ENCODE measurements around the gene GABBR2.

GABBR2 gene

GRCh38 chr9:98565152-98566135, 143.3 kb downstream of the GABBR2 start:
- no peak for DNase-seq

- DNase-seq, result no peak
Observed at GRCh38 chr9:98564714-98565113, 144.0 kb downstream of the GABBR2 start.

DNA sequence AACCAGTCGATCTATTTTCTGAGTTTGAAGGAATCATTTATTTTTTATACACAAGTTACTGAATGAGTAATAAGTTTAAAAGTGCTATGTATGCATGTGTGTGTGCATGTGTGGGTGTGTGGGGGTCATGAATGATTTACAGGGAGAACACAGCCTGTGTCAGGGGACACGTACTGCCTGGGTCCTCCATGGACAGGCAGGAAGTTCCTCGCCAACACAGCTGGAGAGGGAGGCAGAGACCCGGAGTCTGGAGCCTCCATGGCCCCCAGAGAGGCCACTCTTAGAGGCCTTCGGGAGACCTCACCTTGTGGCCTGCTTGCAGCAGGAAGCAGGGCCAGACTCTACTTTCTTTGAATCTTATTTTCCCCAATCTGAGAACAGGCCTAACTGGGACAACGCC, 144.7 kb downstream of the GABBR2 start:
- DNase-seq, result no peak

DNA sequence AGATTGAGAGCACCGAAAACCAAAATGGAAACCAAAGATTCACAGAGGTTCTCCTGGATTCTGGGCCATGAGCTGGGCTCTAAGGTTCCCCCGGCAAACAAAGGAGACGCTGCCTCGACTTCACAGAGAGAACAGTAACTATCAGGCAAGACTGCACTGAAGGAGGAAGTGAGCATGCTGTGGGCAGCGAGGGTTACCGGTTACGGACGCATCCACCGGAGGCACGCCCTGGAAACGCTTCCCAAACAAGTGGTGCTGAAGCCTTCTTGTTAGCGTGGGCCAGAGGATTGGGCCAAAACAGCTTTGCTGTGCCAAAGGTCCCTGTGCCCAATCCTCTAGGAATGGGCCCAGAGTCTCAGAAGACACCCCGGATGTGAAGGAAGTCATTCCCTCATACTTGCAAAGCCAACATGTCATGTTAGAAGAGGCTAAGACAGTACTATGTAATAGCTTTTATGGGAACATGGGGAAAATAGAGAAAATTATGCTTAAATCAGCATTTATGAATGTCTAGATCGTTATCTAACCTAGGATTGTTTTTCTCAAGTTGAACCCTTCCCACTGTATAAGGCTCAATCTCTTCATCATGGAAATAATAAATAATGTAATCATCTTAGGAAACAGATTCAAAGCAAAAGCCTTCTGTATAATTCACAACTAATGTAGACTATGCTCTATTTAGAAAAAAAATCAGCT, 145.4 kb downstream of the GABBR2 start:
- DNase-seq, result no peak

GRCh38 chr9:98559561-98559960, 149.2 kb downstream of the GABBR2 start:
- DNase-seq, result no peak

GRCh38 chr9:98558575-98558974, 150.2 kb downstream of the GABBR2 start:
- DNase-seq, result no peak

DNA sequence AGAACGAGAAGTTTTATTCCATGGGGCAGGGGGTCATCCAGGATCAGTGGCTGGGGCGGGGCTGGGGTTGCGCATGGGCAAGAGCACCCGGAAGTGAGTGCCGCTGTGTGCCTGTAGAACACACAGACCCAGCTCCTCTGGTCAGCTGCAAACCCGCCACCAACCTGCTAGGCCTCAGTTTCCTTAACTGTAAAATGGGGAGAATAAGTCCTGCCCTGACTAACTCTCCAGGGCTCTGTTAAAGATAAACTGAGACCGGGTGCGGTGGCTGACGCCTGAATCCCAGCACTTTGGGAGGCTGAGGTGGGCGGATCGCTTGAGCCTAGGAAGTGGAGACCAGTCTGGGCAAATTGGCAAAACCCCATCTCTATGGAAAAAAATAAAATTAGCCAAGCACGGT, 152.2 kb downstream of the GABBR2 start:
- no peak for DNase-seq

DNA sequence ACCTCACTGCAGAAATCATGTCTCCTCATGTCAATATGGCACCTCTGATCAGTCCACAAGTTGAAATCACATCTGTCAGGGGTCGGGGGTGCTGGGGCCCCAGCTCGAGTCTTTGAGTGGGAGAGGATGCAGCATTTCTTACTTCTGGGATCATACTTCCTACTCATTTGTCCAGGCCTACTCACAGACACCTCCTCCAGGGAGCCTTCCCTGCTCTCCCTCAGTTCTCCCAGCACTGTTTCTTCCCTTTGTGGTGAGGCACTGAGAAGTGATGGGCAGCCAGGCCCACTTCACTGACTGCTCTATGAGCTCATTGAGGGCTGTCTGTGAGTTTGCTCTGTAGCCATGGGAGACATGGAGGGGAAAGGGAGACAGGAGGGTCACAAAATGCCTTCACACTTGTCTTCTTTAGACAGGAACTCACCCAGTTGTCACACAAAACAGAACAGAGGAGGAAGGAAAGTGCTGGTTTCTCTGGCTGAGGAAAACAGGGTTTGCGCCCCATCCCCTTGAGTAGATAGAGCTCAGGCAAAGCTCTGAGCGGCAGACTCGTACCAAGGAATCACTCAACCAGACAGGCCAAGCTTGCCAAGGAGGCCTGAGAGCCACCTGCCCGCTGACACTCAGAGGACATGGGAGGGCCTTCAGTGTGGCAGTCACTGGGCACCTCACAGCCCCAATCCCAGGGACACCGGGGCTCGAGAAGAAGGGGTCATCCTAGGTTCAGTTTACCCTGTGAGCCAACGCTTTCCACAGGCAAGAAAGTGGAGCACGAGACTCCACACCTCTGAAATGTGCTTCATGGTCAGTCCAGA, 152.9 kb downstream of the GABBR2 start:
- DNase-seq, result peak; percentile 25

- DNase-seq, result no peak
Observed at GRCh38 chr9:98554752-98555151, 154.0 kb downstream of the GABBR2 start.

DNA sequence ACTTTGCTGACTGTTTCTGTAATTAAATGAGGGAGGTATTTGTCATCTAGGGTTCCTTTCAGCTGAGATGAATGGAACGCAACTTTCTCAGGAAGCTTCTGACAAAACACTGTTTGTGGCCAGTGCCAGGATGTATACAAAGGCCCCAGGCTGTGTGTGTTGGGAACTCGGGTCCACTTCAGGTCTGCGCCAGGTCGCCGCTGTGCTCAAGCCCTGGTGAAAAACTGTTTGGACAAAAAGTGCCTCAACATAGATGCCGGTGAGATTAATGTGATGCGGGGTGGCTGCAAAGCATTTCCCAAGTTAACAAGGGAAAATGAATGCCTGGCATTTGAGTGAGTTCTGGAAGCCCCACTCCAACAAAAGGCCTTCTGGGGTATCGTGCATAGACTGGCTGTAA, 156.4 kb downstream of the GABBR2 start:
- DNase-seq, result no peak

DNA sequence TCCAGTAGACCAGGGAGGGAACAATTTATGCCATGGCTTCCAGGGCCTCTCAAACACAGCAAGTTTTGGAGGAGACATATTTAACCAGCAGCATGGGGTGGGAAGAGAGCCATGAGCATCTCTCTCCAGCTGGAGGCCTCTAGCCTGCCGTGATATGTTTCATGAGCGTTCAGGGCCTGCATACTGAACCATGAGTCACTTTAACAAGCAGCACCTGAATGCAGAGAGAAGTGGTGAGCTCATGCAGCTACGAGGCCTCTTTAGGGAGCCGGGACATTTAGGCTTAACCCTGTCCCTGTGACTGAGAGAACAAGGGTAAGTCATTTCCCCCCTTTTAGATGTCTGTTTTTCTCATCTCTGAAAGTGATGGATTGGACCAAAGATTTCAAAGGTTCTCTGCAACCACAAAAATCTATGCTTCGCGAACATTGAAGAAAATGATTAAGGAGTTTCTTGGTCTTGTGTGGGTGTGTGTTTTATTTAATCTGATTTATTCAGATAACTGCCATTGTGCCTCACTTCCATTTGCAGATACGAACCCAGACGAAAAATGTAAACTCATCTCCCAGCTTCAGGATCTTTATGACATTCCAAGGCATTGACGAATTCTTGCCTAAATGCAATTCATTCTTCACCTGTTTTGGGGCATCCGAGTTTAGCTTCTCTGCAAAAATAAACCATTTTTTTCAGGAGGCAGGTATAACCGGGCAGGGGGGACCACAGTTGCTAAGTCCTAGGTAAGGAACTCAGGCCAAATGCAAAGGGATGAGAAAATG, 157.0 kb downstream of the GABBR2 start:
- no peak for DNase-seq

DNA sequence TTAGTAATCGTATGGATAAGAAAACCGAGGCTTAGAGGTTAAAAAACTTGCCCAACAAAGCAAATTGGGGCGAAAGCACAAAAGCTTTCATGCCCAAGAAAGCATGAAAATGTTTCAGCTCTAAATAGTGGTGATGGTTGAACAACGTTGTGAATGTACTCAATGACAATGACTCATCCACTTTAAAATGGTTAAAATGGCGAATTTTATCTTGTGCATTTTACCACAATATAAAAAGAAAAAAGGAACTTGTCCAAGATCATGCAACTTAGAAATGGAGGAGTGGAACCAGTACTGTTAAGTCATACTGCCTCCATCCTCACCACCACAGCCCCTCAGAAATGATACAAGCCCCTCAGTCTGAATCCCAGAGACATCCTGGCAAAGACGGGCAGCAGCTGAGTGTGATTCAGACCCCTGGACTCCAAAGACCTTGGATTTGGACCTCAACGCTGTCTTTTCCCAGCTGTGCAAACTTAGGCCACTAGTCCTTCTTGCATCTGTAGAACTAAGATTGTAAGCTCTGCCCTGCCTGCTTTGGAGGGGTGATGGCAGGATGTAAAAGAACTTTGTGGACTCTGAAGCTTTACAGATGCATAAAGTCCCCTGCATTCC, 158.4 kb downstream of the GABBR2 start:
- no peak for DNase-seq

DNA sequence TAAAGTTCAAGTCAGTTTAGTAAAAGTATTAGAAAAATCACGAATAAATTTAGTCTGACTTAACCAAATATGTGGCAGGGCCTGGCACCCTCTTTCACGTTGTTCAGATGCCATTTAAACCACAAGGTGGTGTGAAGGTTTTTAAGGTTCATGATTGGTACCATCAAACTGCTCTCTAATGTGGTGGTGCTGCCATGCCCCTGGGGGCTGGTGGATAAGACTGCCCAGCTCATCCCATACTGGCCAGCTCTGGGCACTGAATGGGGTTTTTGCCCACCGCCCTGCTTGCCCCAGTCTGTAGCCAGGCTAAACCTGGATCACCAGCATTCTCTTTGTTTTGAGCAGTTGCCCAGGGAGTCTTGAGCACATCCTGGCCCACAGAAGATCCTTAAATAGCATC, 159.3 kb downstream of the GABBR2 start:
- no peak for DNase-seq

DNA sequence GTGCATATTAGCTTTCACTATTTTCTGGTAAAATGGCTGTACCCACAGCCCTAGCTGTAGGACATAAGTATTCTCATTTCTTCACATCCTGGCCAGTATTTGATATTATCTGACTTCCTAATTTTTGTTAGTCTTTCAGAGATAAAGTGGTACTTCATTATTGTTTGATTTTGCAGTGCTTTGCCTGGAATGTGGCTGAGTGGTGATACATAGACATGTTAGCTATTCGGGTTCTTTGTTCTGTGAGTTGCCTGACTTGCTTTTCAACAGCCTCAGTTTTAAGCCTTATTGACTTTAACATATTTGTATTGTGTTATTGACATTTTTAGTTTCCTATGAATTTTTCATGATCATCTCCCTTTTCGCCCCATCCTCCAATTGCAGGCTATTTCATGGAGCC, 161.1 kb downstream of the GABBR2 start:
- DNase-seq, result no peak

GRCh38 chr9:98545021-98545420, 163.7 kb downstream of the GABBR2 start:
- DNase-seq, result peak; percentile 33

DNA sequence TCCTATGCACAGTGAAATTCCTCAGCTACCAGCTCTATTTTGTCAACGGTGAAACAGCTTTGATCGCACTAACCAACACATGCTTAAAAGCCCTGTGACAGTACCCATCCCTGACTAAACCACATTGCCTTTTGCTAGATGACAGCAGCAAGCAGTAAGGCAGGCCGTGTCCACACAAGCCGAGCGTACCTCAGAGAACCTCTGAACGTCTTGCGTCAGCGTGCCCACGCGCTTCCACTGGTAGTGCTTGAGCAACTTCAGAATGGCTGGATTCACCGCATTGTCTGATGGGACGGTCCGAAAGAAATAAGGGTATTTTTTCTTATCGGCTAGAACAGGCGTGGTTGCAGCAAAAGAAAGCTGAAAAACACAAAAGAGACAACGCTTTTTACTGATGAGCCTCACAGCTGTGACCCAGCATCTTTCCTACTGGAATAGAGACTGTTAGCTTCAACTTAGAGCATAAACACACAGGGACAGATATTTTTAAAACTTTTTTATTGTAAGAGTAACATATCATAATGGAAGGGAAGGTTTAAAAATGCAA, 167.0 kb downstream of the GABBR2 start:
- DNase-seq, result no peak

DNA sequence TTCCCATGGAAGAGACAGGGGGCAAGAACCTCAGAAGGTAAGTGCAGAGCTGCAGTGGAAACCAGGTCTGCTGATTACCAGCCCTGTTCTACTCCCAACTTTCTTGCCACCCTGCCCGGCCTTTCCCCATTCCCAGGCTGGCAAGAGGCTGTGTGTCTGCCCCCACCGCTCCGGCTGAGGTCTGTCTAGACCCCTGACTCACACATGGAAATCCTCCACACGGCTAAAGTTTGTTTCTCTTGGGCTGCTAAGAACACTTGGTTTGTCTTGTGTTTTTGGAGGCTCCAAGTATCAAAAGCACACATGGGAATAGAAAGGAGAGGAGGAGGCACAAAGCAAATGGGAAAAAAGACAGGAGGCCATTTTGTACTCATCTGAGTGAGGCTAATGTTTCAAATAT, 168.3 kb downstream of the GABBR2 start:
- no peak for DNase-seq

DNA sequence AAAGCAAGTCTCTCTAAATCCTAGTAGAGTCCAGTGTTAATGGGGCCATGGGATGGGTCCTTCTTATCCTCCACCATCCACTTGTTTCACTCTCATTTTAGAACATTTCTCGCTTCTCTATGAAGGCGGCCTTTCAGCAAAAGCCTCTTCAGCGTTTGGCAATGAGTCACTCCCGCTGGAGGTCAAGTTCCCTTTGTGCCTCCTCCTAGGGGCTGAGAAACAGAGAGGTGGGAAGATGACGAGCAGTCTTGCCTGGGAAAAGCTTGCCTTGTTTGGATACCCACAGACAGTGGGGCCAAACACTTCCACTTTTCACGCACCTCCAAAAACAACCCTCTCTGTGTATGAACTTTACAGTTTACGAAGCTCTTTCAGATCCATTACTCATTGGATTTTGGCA, 168.8 kb downstream of the GABBR2 start:
- DNase-seq, result no peak

DNA sequence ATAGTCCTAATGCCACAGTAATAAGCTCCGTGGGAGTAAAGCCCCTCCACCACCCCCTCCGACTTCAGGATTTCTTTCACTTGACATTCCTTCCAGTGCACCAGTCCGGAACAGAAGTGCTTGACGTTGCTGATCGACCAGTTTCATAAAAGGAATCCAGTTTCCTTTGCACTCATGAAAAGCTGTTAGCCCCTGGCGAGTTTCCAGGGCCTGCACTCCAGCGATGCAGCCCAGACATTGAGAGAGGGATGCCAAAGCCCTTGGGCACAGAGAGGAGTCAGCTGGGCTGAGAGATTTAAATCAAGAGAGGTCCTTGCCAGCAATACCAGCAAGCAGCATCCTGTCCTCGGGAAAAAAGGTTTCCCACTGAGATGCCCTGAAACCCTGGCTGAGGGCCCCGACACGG, 170.1 kb downstream of the GABBR2 start:
- DNase-seq, result peak; percentile 94

- peak; percentile 39 for DNase-seq
Observed at GRCh38 chr9:98538203-98538602, 170.5 kb downstream of the GABBR2 start.

DNA sequence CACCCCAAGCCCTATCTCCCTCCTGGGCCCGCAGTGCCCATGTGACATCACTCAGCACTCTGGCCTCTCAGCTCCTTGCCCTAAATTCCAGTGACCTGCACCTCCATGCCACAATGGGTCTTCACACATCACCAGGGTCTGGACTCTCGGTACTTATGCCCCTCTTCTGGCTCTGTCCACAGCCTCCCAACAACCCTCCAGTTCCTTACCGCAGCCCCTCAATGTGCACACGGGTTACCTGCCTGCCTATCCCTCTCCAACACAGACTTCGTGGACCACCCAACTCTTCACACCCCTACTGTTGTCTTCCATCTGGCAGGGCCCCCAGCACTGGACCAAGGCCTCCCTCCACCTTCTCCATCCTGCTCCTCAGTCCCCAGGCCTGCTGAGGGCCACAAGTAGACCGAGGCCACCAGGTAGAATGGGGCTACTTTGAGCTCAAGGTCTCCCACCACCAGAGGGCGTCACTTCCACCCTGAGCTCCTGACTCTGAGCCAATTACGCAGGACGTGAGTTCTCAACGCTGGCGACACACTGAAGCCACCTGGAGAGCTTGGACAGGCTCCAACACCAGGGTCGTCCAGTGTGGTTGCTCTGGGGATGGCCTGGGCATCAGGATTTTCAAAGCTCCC, 172.1 kb downstream of the GABBR2 start:
- peak; percentile 84 for DNase-seq

Measured in NCI-H69 (cell line).